K562 (cell line): ENCODE results near the gene ACAP3. TPM values are rescaled to one million over a fixed set of nuclear protein-coding genes. Genes with fewer than 3 reads are reported as not detected.

Experiments
- C11orf30 ChIP-seq: fragments of 450-650 bp; IDR thresholded peaks from 2 replicates; pipeline ENCODE4 v1.6.1; 2016; ENCODE audit warnings: low read depth, mild to moderate bottlenecking
- CHD1 ChIP-seq: fragments of 200-600 bp; sonication (generic); IDR thresholded peaks from one replicate; pipeline ENCODE4 v1.6.1; 2012; ENCODE audit warnings: mild to moderate bottlenecking, moderate library complexity, low read length, inconsistent platforms
- CREBBP ChIP-seq: IDR thresholded peaks from one replicate; pipeline ENCODE4 v1.6.1; 2012; ENCODE audit warnings: low read depth, mild to moderate bottlenecking, control low read depth, inconsistent platforms, low read length
- E2F3 ChIP-seq: fragments of 250-450 bp; sonication (Bioruptor Pico); IDR thresholded peaks from 2 replicates; pipeline ENCODE4 v1.4.0; 2020; ENCODE audit warnings: mild to moderate bottlenecking
- EHMT2 ChIP-seq: fragments of 450-650 bp; IDR thresholded peaks from 2 replicates; pipeline ENCODE4 v1.6.1; 2018; ENCODE audit warnings: antibody characterized with exemption
- FOXO4 ChIP-seq: fragments of 450-650 bp; formaldehyde crosslinking; IDR thresholded peaks from 2 replicates; pipeline ENCODE4 v1.4.0; 2020; ENCODE audit warnings: mild to moderate bottlenecking, moderate library complexity
- GATA2 ChIP-seq: sonication (generic); formaldehyde crosslinking; IDR thresholded peaks from 2 replicates; pipeline ENCODE4 v1.4.0; 2020; ENCODE audit warnings: mild to moderate bottlenecking, missing genetic modification reagents
- HINFP ChIP-seq: fragments of 450-650 bp; conservative IDR thresholded peaks from 2 replicates; pipeline ENCODE4 v1.6.1; 2016; ENCODE audit warnings: missing genetic modification characterization, low read depth, mild to moderate bottlenecking, control low read depth, missing compliant biosample characterization
- HMGXB4 ChIP-seq: sonication (generic); formaldehyde crosslinking; IDR thresholded peaks from 2 replicates; pipeline ENCODE4 v1.8.1; 2023; ENCODE audit warnings: mild to moderate bottlenecking, missing genetic modification reagents
- ILF3 ChIP-seq: fragments of 450-650 bp; IDR thresholded peaks from 2 replicates; pipeline ENCODE4 v1.6.1; 2018; ENCODE audit warnings: antibody characterized with exemption, mild to moderate bottlenecking, moderate library complexity, borderline replicate concordance
- IRF9 ChIP-seq: fragments of 450-650 bp; IDR thresholded peaks from 2 replicates; pipeline ENCODE4 v1.6.1; 2016; ENCODE audit warnings: missing biosample characterization, missing genetic modification characterization
- MAZ ChIP-seq, 2 experiments: fragments of 450-650 bp in 1 of 2; sonication (generic) in 1 of 2; formaldehyde crosslinking; IDR thresholded peaks in 1 of 2; conservative IDR thresholded peaks in 1 of 2; 2 replicates each; pipeline versions ENCODE4 v1.4.0 to v1.5.0; 2020; ENCODE audit warnings: mild to moderate bottlenecking in 1 of 2, missing genetic modification reagents in 1 of 2
- NCOA6 ChIP-seq: fragments of 450-650 bp; IDR thresholded peaks from 2 replicates; pipeline ENCODE4 v1.6.1; 2017; ENCODE audit warnings: mild to moderate bottlenecking
- NR1H2 ChIP-seq: sonication (generic); formaldehyde crosslinking; IDR thresholded peaks from 2 replicates; pipeline ENCODE4 v1.4.0; 2020; ENCODE audit warnings: mild to moderate bottlenecking, missing genetic modification reagents
- NR2C1 ChIP-seq, 2 experiments: fragments of 450-650 bp; IDR thresholded peaks; 2 replicates each; pipeline ENCODE4 v1.6.1; 2017; ENCODE audit warnings: mild to moderate bottlenecking in 2 of 2, antibody characterized with exemption in 1 of 2, inconsistent platforms in 1 of 2, missing compliant biosample characterization in 1 of 2, missing genetic modification characterization in 1 of 2
- NRF1 ChIP-seq, 2 experiments: fragments of 450-650 bp; IDR thresholded peaks in 1 of 2; conservative IDR thresholded peaks in 1 of 2; 2 replicates each; pipeline ENCODE4 v1.6.1; 2014; ENCODE audit warnings: mild to moderate bottlenecking in 2 of 2
- PHB2 ChIP-seq: fragments of 450-650 bp; IDR thresholded peaks from 2 replicates; pipeline ENCODE4 v1.6.1; 2017; ENCODE audit warnings: low read depth
- SPI1 ChIP-seq: IDR thresholded peaks from 2 replicates; pipeline ENCODE4 v1.6.1; 2011; ENCODE audit warnings: low read depth, low read length, control low read depth, borderline replicate concordance
- ZNF184 ChIP-seq: sonication (generic); formaldehyde crosslinking; IDR thresholded peaks from 2 replicates; pipeline ENCODE4 v1.5.0; 2020; ENCODE audit warnings: missing genetic modification reagents
- ZNF436 ChIP-seq: fragments of 250-450, 450-650 bp; sonication (Bioruptor Pico); formaldehyde crosslinking; IDR thresholded peaks from 2 replicates; pipeline ENCODE4 v1.7.0; 2020; ENCODE audit warnings: mild to moderate bottlenecking
- ZNF655 ChIP-seq: fragments of 250-450 bp; sonication (Bioruptor Pico); IDR thresholded peaks from 2 replicates; pipeline ENCODE4 v1.5.0; 2021
- ZNF695 ChIP-seq: fragments of 450-650 bp; formaldehyde crosslinking; IDR thresholded peaks from 2 replicates; pipeline ENCODE4 v1.4.0; 2020; ENCODE audit warnings: mild to moderate bottlenecking, moderate library complexity
- ZNF764 ChIP-seq: fragments of 250-450 bp; sonication (Bioruptor Pico); IDR thresholded peaks from 2 replicates; pipeline ENCODE4 v1.4.0; 2020; ENCODE audit warnings: low read depth, mild to moderate bottlenecking, moderate library complexity
- ZNF785 ChIP-seq: fragments of 250-450 bp; sonication (Bioruptor Pico); IDR thresholded peaks from 2 replicates; pipeline ENCODE4 v1.4.0; 2020; ENCODE audit warnings: mild to moderate bottlenecking
- polyA plus RNA-seq, 8 experiments: library from polyadenylated mRNA; depleted of rRNA in 4 of 8; stranded (reverse) in 5 of 8; unstranded in 3 of 8; fragments of >200 nt; fragmentation: Nextera tagmentation in 2 of 8; fragmentation: Illumina TruSeq in 1 of 8; extraction: Ambion mirVana in 2 of 8; extraction: Trizol in 1 of 8; gene quantifications; 2 replicates each; pipeline versions ENCODE4 v1.2.1 to v1.2.3, GENCODE V29; 2011 to 2014; ENCODE audit warnings: inconsistent platforms in 1 of 8, missing spikeins in 1 of 8
- total RNA-seq, 7 experiments: library from RNA; depleted of rRNA in 6 of 7; stranded (reverse); fragments of >200 nt in 6 of 7; fragmentation: Illumina TruSeq in 2 of 7; extraction: Trizol in 2 of 7; gene quantifications; 2 replicates each; pipeline versions ENCODE4 v1.2.1 to v1.2.3, GENCODE V29; 2011 to 2021; ENCODE audit warnings: low replicate concordance in 1 of 7

The ACAP3 gene
- total and polyA plus RNA-seq, 9 of the 15 experiments (the other 6 are each of a cell fraction or from before 2014, with no cell fraction given): 0.01 to 49.0 (median 12.0) TPM

GRCh38 chr1:1334835-1335234 lies 27.1 kb upstream of the ACAP3 start (continued):
- TF ChIP-seq FOXO4: no peak
- no peak for TF ChIP-seq HINFP
- peak in 1 of 2 experiments; percentile 63; a peak in 2 of 4 replicates for TF ChIP-seq MAZ (CRISPR knock-in tag; conservative IDR thresholded peaks at IDR 0.05 in 1 of 2, IDR thresholded peaks at IDR 0.05 in 1 of 2)
- TF ChIP-seq CHD1: no peak
- TF ChIP-seq GATA2 (CRISPR knock-in tag): 0 out of 2 replicates have a peak, but pooled peaks have one; percentile 26
- no peak for TF ChIP-seq NR2C1 (IDR thresholded peaks at IDR 0.05)
- no peak for TF ChIP-seq NR2C1 (tag; IDR thresholded peaks at IDR 0.05)
- TF ChIP-seq ZNF436 (CRISPR knock-in tag): no peak
- no peak for TF ChIP-seq CREBBP
- no peak for TF ChIP-seq PHB2
- TF ChIP-seq NCOA6: peak; percentile 93
- TF ChIP-seq NRF1 (conservative IDR thresholded peaks at IDR 0.05 in 1 of 2, IDR thresholded peaks at IDR 0.05 in 1 of 2): no peak
- TF ChIP-seq ZNF655 (CRISPR knock-in tag): no peak
- no peak for TF ChIP-seq IRF9 (tag)
- TF ChIP-seq C11orf30: no peak
- no peak for TF ChIP-seq E2F3 (CRISPR knock-in tag)
- TF ChIP-seq HMGXB4 (CRISPR knock-in tag): peak; percentile 67; the same call in 1 of the 2 replicates
- peak; percentile 98 for TF ChIP-seq EHMT2
- no peak for TF ChIP-seq ZNF785 (CRISPR knock-in tag)
- TF ChIP-seq ZNF695 (CRISPR knock-in tag): no peak
- TF ChIP-seq ZNF764 (CRISPR knock-in tag): no peak
- 0 out of 2 replicates have a peak, but pooled peaks have one; percentile 16 for TF ChIP-seq ZNF184 (CRISPR knock-in tag)
- no peak for TF ChIP-seq ILF3
- TF ChIP-seq NR1H2 (CRISPR knock-in tag): no peak
- no peak for TF ChIP-seq SPI1
